GM18909 (cell line): Measurements from ENCODE around the gene ECT2L.
"Not testable (repeated sequence)": the region's sequence is repeated elsewhere in the genome, so short reads cannot be mapped to it uniquely, and the experiment has no call there.

Experiments
- ATAC-seq: cut with Tn5 transposase; IDR thresholded peaks from one replicate; pipeline ENCODE4 v1.9.1; 2021; ENCODE audit warnings: mild to moderate bottlenecking; ENCODE audit not compliant: unreplicated experiment, poor library complexity

Gene ECT2L

DNA sequence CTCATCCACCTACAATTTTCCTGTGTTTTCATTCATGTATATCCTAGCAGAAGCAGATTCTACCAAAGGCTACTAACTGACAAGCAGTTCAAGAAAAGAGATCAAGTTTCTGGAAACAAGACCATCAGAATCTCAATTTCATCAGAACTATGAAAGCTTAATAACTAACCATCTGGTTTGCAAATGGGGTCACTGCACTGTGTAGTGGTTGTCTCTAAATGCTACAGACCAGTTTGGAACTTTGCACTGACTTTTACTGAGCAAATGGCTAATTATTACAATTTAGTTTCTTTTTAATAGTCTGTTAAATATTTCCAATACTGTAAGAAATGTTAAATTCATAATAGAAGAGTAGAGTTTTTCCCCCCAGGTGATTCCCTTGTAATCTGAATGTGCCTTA lies 127.7 kb downstream of the ECT2L start:
- ATAC-seq = peak; percentile 73

DNA sequence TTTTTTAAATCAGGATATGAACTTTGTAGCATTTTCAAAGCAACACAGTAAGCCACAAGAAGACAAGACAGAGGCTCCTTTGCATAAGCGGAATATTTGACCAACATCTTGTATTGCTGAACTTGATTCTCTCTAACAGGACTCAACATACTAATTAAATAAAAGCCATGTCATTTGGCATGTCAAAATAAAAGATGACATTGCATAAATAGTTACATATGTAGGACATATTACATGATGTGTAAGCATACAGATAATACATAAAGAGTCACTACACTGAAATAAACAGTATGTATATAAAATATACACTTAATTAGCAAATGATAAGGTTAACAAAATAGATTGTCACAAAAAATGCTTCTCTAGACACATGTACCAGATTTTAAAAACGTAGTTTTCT lies 129.9 kb downstream of the ECT2L start:
- no peak for ATAC-seq

DNA sequence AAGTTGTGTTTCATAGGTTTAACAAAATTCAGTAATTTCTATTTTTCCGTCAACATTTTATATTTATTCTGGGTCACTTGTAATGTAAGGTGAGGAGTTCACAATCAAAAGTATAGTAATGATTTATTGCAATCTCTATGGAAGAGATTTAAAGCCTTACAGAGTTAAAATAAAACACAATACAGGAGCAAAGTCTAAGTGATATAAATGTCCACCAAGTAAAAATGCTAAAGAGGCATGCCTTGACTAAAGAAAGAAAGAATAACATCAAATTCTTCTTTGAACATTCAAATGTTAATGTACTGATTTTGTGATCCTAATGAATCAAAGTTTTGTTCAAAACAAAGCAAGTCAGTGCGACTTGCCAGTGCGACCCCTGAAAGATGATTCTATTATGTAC lies 130.7 kb downstream of the ECT2L start:
- ATAC-seq = no peak

DNA sequence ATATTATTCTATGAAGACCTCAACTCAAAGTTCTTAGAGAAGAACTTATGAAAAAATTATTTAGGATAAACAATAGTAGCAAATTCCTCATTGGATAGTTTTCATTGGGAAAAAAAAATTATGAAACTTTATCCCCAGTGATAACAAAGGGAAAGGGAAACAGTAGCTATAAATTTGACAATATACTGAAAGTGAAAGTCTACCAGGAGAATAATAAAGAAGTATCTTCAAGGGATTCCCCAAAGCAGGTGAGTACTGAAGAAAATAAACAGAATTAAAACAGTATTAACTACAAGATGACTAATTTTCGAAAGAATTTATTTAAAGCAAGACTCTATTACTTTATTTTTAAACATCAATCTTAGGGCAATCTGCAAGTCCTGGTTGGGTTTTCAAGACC lies 135.8 kb downstream of the ECT2L start:
- ATAC-seq = no peak

DNA sequence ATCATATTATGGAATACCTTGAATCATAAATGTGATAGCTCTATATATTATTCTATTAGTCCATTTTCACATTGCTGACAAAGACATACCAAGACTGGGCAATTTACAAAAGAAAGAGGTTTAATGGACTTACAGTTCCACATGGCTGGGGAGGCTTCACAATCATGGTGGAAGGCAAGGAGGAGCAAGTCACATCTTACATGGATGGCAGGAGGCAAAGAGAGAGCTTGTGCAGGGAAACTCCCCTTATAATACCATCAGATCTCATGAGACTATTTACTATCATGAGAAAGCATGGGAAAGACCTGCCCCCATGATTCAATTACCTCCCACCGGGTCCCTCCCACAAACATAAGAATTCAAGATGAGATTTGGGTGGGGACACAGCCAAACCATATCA lies 141.0 kb downstream of the ECT2L start:
- not testable (repeated sequence) for ATAC-seq

DNA sequence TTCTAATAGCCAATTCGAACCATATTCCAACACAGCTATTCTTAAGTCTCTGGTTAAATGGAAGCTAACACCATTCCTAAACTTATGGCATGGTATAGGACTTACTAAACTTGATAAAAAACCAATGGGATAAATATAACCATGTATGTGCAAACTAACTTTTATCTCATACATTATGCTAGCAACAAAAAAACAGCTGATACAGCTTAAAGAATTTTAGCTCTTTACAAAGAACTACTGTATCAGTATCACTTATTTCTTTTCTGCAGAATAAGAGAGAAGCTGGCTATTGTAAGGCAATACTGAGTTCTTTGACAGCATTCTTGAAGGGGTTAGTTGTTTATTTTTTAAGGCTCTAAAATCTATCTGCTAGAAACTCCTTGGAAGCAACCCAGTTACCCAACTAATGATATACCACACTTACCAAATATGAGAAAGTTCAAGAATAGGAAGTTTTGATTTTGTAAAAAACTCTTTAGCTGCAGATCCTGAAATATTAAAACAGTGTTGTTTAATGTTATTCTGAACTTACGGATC lies 147.3 kb downstream of the ECT2L start:
- no peak for ATAC-seq

DNA sequence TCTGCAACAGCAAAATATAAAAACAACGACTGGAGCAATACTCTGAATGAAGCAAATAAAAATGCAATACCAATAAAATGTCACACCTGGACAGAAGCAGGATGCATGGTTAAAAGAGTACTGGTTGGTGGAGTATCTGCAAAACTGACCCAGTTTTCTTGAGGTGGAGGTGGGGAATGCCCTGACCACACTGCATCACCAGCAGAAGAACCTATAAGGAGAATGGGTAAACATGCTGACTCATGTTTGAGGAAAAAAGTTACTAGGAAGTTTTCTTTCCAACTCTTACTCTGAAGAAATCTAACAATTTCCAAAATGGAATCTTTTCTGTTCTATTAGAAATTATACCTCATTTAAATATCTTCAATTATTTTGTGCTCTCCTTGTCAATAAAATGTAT lies 148.5 kb downstream of the ECT2L start:
- ATAC-seq = peak; percentile 59

DNA sequence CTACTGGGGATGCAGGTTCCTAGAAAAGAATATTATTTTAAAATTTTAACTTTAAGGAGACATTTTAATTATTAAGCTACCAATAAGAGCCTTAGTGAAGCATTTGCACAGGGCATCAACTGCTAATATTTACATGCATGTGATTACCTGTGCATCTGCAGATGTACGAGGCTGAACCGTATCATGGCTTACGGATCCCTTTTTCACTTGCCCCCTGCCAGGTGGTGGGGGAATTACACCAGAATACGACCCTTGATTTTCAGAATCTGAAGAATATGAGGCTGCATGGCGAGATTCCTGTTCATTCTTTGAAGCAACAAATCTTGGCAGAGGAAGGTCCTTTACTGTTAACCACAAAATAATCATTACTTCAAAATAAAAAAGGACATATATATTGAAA lies 149.5 kb downstream of the ECT2L start:
- no peak for ATAC-seq

DNA sequence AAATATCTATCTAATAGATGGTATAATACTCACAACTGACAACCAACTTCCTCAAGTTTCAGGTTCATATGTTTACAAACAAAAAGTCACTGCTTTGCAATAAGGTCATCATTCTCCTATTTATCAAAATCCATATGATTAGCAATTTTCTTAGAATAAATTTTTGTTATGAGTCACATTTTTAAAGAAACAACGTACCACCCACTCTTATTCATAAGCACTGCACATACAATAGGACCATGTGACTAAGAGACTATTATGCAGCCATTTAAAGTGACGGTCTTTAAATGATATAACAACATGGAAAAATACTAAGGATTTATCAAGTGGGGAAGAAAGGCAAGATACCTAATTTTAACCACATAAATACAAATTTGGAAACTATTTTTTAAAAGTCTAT lies 152.1 kb downstream of the ECT2L start:
- no peak for ATAC-seq

DNA sequence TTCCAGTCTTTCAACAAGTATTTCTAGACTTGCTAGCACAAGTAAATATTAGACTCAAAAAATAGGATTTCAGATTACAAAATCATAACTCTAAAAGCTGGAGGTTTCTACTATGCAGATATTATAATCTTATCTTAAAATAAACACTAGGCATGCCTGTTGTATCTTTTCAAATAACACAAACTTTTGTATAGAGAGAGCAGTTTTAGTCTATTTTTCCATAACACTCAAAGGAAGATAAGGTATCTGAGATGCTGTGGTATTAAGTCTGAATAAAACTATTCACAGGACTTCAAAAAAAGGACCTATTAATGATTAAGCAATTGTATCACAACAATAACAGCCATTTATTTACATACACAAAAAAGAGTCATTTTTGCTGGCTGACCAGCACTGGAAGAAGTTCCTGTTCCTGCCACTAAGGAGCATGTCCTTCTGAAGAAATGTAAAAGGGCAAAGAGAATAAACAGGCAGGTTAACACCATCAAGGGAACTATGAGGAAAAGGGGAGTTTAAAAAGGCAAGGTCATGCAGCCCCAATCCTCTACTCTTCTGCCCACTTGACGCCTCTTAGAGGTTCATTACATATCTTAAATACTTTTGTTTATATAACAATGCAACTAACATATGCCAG lies 152.8 kb downstream of the ECT2L start:
- no peak for ATAC-seq

DNA sequence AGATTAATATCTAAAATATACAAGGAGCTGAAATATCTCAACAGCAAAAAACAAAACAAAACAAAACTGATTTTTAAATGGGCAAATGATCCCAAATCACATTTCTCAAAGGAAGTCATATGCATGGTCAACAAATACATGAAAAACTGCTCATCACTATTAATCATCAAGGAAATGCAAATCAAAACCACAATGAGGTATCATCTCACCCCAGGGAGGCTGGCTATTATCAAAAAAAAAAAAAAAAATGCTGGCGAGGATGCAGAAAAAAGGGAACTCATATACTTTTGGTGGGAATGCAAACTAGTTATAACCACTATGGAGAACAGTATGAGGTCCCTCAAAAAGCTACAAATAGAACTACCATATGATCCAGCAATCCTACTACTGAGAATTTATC lies 157.6 kb downstream of the ECT2L start:
- ATAC-seq = no peak
